Fibroblast of mammary gland (primary cell): Measurements from ENCODE around the gene MAP2.

Source experiments
- DNase-seq: peaks from one replicate; pipeline ENCODE4 v3.0.0-alpha.2; 2010; ENCODE audit warnings: low read depth
- H3K4me3 ChIP-seq: 2 replicates; pipeline ENCODE4 v1.5.1; 2011; ENCODE audit warnings: low read depth, mild to moderate bottlenecking, low read length, moderate library complexity; ENCODE audit not compliant: control insufficient read depth
- CTCF ChIP-seq: conservative IDR thresholded peaks from 2 replicates; pipeline ENCODE4 v1.5.1; 2011; ENCODE audit warnings: low read depth, low read length, inconsistent platforms; ENCODE audit not compliant: control insufficient read depth, insufficient read depth

Gene MAP2, protein sequence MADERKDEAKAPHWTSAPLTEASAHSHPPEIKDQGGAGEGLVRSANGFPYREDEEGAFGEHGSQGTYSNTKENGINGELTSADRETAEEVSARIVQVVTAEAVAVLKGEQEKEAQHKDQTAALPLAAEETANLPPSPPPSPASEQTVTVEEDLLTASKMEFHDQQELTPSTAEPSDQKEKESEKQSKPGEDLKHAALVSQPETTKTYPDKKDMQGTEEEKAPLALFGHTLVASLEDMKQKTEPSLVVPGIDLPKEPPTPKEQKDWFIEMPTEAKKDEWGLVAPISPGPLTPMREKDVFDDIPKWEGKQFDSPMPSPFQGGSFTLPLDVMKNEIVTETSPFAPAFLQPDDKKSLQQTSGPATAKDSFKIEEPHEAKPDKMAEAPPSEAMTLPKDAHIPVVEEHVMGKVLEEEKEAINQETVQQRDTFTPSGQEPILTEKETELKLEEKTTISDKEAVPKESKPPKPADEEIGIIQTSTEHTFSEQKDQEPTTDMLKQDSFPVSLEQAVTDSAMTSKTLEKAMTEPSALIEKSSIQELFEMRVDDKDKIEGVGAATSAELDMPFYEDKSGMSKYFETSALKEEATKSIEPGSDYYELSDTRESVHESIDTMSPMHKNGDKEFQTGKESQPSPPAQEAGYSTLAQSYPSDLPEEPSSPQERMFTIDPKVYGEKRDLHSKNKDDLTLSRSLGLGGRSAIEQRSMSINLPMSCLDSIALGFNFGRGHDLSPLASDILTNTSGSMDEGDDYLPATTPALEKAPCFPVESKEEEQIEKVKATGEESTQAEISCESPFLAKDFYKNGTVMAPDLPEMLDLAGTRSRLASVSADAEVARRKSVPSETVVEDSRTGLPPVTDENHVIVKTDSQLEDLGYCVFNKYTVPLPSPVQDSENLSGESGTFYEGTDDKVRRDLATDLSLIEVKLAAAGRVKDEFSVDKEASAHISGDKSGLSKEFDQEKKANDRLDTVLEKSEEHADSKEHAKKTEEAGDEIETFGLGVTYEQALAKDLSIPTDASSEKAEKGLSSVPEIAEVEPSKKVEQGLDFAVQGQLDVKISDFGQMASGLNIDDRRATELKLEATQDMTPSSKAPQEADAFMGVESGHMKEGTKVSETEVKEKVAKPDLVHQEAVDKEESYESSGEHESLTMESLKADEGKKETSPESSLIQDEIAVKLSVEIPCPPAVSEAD (N-terminal part only)

DNA sequence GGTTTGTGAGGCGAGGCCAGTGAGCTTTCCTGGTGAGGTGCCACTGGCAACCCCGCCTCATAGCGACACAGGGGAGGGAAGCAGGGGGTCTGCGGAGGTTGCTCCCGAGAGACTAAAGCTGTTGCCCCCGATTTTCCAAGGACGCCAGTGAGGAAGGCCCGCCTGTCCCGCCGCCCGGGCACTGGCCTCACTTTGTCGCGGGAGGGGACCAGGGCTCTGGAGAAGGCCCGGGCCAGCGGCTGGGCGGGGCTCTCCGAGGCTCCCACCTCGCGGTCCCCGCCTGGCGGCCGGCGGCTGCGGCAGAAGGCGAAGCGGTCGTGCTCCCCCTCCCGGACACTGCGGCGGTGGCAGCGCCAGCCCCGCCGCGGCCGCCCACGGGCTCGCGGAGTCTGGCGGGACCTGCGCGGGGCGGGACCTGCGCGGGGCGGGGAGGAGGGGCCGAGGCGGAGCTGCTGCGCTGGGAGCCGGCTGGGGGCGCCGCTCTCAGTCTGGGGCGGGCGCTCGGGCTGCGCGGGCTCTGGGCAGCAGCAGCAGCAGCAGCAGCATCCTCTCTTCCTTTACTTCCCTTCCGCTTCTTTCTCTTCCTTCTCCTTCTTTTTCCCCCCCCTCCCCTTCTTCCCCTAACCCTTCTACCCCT lies at the start of gene MAP2:
Gene MAP2, plus strand, starts transcription at position 486 of the 637 bp plus-strand sequence. CDS start 229,124 bp downstream, outside the sequence.
- peak; percentile 39 for TF ChIP-seq CTCF
- peak within 1 kb of the TSS; percentile 79 for H3K4me3 ChIP-seq
- peak; percentile 69 for DNase-seq

GRCh38 chr2:209376686-209377085 lies 47.2 kb upstream of the MAP2 start:
- TF ChIP-seq CTCF, result no peak
- no peak for DNase-seq
- H3K4me3 ChIP-seq, result no peak overlapping the region

GRCh38 chr2:209380293-209380692 lies 43.6 kb upstream of the MAP2 start:
- no peak for TF ChIP-seq CTCF
- no peak for DNase-seq
- H3K4me3 ChIP-seq, result no peak overlapping the region

GRCh38 chr2:209381091-209381490 lies 42.8 kb upstream of the MAP2 start:
- no peak for DNase-seq
- no peak for TF ChIP-seq CTCF
- H3K4me3 ChIP-seq, result no peak overlapping the region

GRCh38 chr2:209382775-209383174 lies 41.1 kb upstream of the MAP2 start:
- no peak overlapping the region for H3K4me3 ChIP-seq
- DNase-seq, result no peak
- TF ChIP-seq CTCF, result no peak

GRCh38 chr2:209383212-209383611 lies 40.6 kb upstream of the MAP2 start:
- DNase-seq, result peak; percentile 86
- TF ChIP-seq CTCF, result no peak
- no peak overlapping the region for H3K4me3 ChIP-seq
